Stimulated activated CD8-positive, alpha-beta memory T cell treated with anti-CD3 and anti-CD28 coated beads, Interleukin-2, amount 100 ng/mL, for 48 hours (primary cell): Measurements from ENCODE around the gene CLIC2.

Experiments used
- DNase-seq, 2 donors: peaks; one replicate each; pipeline ENCODE4 v3.0.0-alpha.2; 2020; ENCODE audit warnings: low read depth in 2 of 2

CLIC2 gene

GRCh38 chrX:155262970-155263754 lies 71.3 kb downstream of the CLIC2 start:
- DNase-seq = no peak

GRCh38 chrX:155259752-155260151 lies 74.7 kb downstream of the CLIC2 start:
- DNase-seq = no peak

- DNase-seq = no peak
Measured at GRCh38 chrX:155251391-155251790, 83.0 kb downstream of the CLIC2 start.

- no peak for DNase-seq
Measured at GRCh38 chrX:155247497-155247896, 86.9 kb downstream of the CLIC2 start.

- no peak for DNase-seq
Measured at GRCh38 chrX:155246748-155247147, 87.7 kb downstream of the CLIC2 start.

- no peak for DNase-seq
Measured at GRCh38 chrX:155242300-155242699, 92.1 kb downstream of the CLIC2 start.

- no peak for DNase-seq
Measured at GRCh38 chrX:155237719-155238118, 96.7 kb downstream of the CLIC2 start.

GRCh38 chrX:155235891-155236290 lies 98.5 kb downstream of the CLIC2 start:
- DNase-seq = no peak

GRCh38 chrX:155231163-155231562 lies 103.3 kb downstream of the CLIC2 start:
- no peak for DNase-seq
